Psoas muscle (tissue), 8 donors: ENCODE results near the gene GFI1B. TPM values are rescaled to one million over a fixed set of nuclear protein-coding genes. Genes with fewer than 3 reads are reported as not detected.

ENCODE experiments used
- ATAC-seq, 4 donors: fragments of 200-7000 bp; cut with Tn5 transposase; one replicate each; pipeline ENCODE4 v1.9.1; 2020; ENCODE audit warnings: moderate library complexity in 3 of 4, mild to moderate bottlenecking in 2 of 4
- DNase-seq, 2 donors: peaks; one replicate each; pipeline ENCODE4 v3.0.0-alpha.2; 2020
- H3K27ac ChIP-seq: fragments of 200-600 bp; one replicate; pipeline ENCODE4 v1.8.0; 2022
- H3K27me3 ChIP-seq, 3 donors: fragments of 200-600 bp in 1 of 3; one replicate each; pipeline versions ENCODE4 v1.6.1 to v1.8.0; 2013 to 2022; ENCODE audit warnings: low read length in 2 of 3, mild to moderate bottlenecking in 2 of 3, moderate library complexity in 1 of 3; ENCODE audit not compliant: insufficient read depth in 3 of 3
- H3K36me3 ChIP-seq, 2 donors: fragments of 200-600 bp in 1 of 2; one replicate each; pipeline versions ENCODE4 v1.6.1 to v1.8.0; 2013 to 2022; ENCODE audit warnings: low read depth in 1 of 2, mild to moderate bottlenecking in 1 of 2, moderate library complexity in 1 of 2; ENCODE audit not compliant: insufficient read depth in 1 of 2
- H3K4me1 ChIP-seq: fragments of 200-600 bp; one replicate; pipeline ENCODE4 v1.8.0; 2022
- H3K4me3 ChIP-seq: fragments of 200-600 bp; one replicate; pipeline ENCODE4 v1.8.0; 2022; ENCODE audit warnings: mild to moderate bottlenecking
- H3K9me3 ChIP-seq: fragments of 200-600 bp; one replicate; pipeline ENCODE4 v1.8.0; 2022
- CTCF ChIP-seq: fragments of 200-600 bp; IDR thresholded peaks from one replicate; pipeline ENCODE4 v1.8.0; 2022; ENCODE audit warnings: antibody characterized with exemption
- WGBS, 3 donors: extraction: QIAGEN DNeasy Blood & Tissue Kit; methylation state at CpG; one replicate each; pipeline versions ENCODE4 v1.1.6 to v1.1.7; 2013; 5-methylcytosine and 5-hydroxymethylcytosine counted together
- intact Hi-C, 2 donors: fragments of 100-400 bp; cut with DNase I; formaldehyde crosslinking; loops; one replicate each; pipeline versions ENCODE4 v1.11.0 to v1.14.2; 2022
- polyA plus RNA-seq, 3 donors: library from polyadenylated mRNA; stranded (reverse); fragments of 200-250 nt; gene quantifications; one replicate each; pipeline ENCODE4 v1.2.3, GENCODE V29; 2013
- total RNA-seq, 4 donors: library from RNA; stranded (reverse); fragmentation: NEBNext Ultra II Directional in 2 of 4; extraction: Animal tissue kit (Norgen Biotek cat#: 25700) in 2 of 4; gene quantifications; one replicate each; pipeline versions ENCODE4 v1.2.1 to v1.2.4, GENCODE V29; 2021 to 2023
- donor health status: healthy with polysubstance abuse.
- donor health status: DM: no; HTN: no; CAD: no; lungs with moderate emphysema.
- donor health status: Bipolar disorder and iron deficiency.
- donor health status: healthy.
- donor health status: DM: yes; HTN: yes; CAD: no.
- donor health status: DM: no; HTN: no; CAD: no.
- donor health status: DM: no; HTN: no; CAD: no.
- donor health status: DM: yes; HTN: yes; CAD: no.

GFI1B gene
- total and polyA plus RNA-seq, 7 donors = 0.07 to 0.14 (median 0.12) TPM; not detected in 4

- ATAC-seq (no peak), DNase-seq (no peak)
- TF ChIP-seq CTCF = no peak
- Histone ChIP-seq H3K27me3 (peaks cover 0 to 44% (median 2%) of the 10 kb centered on the region in 3 donors), H3K4me1 (no peaks in the 10 kb centered on the region), H3K4me3 (no peak overlapping the region), H3K27ac (no peak overlapping the region), H3K9me3 (no peaks in the 10 kb centered on the region), H3K36me3 (no peaks in the 10 kb centered on the region)
- intact Hi-C loops = no loop called here
- WGBS, 3 donors = 55 to 69% (median 61%) methylated on average over 5 of the region's 5 CpGs
Observed at GRCh38 chr9:132980157-132980556, 1.7 kb downstream of the GFI1B start.

- TF ChIP-seq CTCF = no peak
Observed at GRCh38 chr9:132982458-132982857, 4.0 kb downstream of the GFI1B start.

GRCh38 chr9:132983491-132984201, 5.2 kb downstream of the GFI1B start:
- Histone ChIP-seq H3K9me3 (no peaks in the 10 kb centered on the region), H3K36me3 (no peaks in the 10 kb centered on the region), H3K4me1 (peaks cover 4% of the 10 kb centered on the region), H3K4me3 (no peak overlapping the region), H3K27ac (no peak overlapping the region), H3K27me3 (peaks cover 0 to 12% (median 2%) of the 10 kb centered on the region in 3 donors)
- TF ChIP-seq CTCF = no peak
- intact Hi-C loops = no loop called here
- WGBS, 3 donors = 73 to 80% (median 77%) methylated on average over 11 of the region's 11 CpGs
- no peak for ATAC-seq
- DNase-seq = no peak

More at GRCh38 chr9:132982458-132982857, 4.0 kb downstream of the GFI1B start:
- intact Hi-C loops = no loop called here
- 57 to 68% (median 61%) methylated on average over 8 of the region's 8 CpGs for WGBS, 3 donors
- ATAC-seq (no peak), DNase-seq (no peak)
- Histone ChIP-seq H3K4me3 (no peak overlapping the region), H3K4me1 (peaks cover 4% of the 10 kb centered on the region), H3K36me3 (no peaks in the 10 kb centered on the region), H3K27me3 (peaks cover 0 to 22% (median 2%) of the 10 kb centered on the region in 3 donors), H3K27ac (no peak overlapping the region), H3K9me3 (no peaks in the 10 kb centered on the region)

GRCh38 chr9:132984202-132985070, 5.9 kb downstream of the GFI1B start:
- intact Hi-C loops = no loop called here
- ATAC-seq (no peak), DNase-seq (no peak)
- Histone ChIP-seq H3K9me3 (no peaks in the 10 kb centered on the region), H3K27me3 (peaks cover 0 to 4% (median 2%) of the 10 kb centered on the region in 3 donors), H3K4me3 (no peak overlapping the region), H3K27ac (no peak overlapping the region), H3K36me3 (no peaks in the 10 kb centered on the region), H3K4me1 (peaks cover 4% of the 10 kb centered on the region)
- no peak for TF ChIP-seq CTCF
- 64 to 73% (median 73%) methylated on average over 20 of the region's 20 CpGs for WGBS, 3 donors
